Loucy (cell line): ENCODE measurements around the gene LILRA5.
A peak's percentile ranks its signal among the peaks of the same experiment; 100 is the strongest.

Experiments
- H2AFZ ChIP-seq: fragments of 200-600 bp; sonication (generic); 2 replicates; pipeline ENCODE4 v1.6.0; 2016; ENCODE audit warnings: antibody characterized with exemption, mild to moderate bottlenecking, low read length, moderate library complexity
- H3F3A ChIP-seq: fragments of 200-600 bp; 2 replicates; pipeline ENCODE4 v1.6.0; 2016; ENCODE audit warnings: antibody characterized with exemption, low read depth, mild to moderate bottlenecking
- H3K27me3 ChIP-seq: fragments of 200-600 bp; sonication (generic); 2 replicates; pipeline ENCODE4 v1.6.1; 2014; ENCODE audit warnings: low read length, mild to moderate bottlenecking; ENCODE audit not compliant: insufficient read depth, poor library complexity, severe bottlenecking
- H3K36me3 ChIP-seq: fragments of 200-600 bp; sonication (generic); 2 replicates; pipeline ENCODE4 v1.6.1; 2016; ENCODE audit warnings: low read length; ENCODE audit not compliant: insufficient read depth
- H3K4me1 ChIP-seq: fragments of 200-600 bp; sonication (generic); 2 replicates; pipeline ENCODE4 v1.5.1; 2014; ENCODE audit warnings: low read length, mild to moderate bottlenecking; ENCODE audit not compliant: insufficient read depth, poor library complexity, severe bottlenecking
- H3K4me2 ChIP-seq: fragments of 200-600 bp; sonication (generic); 2 replicates; pipeline ENCODE4 v1.6.0; 2014; ENCODE audit warnings: antibody characterized with exemption, low read length, low read depth, mild to moderate bottlenecking; ENCODE audit not compliant: poor library complexity, severe bottlenecking
- H3K4me3 ChIP-seq: fragments of 200-600 bp; sonication (generic); 2 replicates; pipeline ENCODE4 v1.5.1; 2014; ENCODE audit warnings: low read length, mild to moderate bottlenecking, mixed read lengths; ENCODE audit not compliant: poor library complexity, severe bottlenecking
- H3K79me2 ChIP-seq: fragments of 200-600 bp; sonication (generic); 2 replicates; pipeline ENCODE4 v1.6.1; 2014; ENCODE audit warnings: low read length; ENCODE audit not compliant: insufficient read depth
- H3K9ac ChIP-seq: fragments of 200-600 bp; sonication (generic); 2 replicates; pipeline ENCODE4 v1.6.0; 2014; ENCODE audit warnings: mild to moderate bottlenecking, low read depth, low read length, moderate library complexity; ENCODE audit not compliant: poor library complexity, severe bottlenecking
- H3K9me2 ChIP-seq: fragments of 200-600 bp; sonication (generic); replicated peaks from 2 replicates; pipeline ENCODE4 v1.6.1; 2016; ENCODE audit warnings: low read depth, low read length, mixed read lengths
- H3K9me3 ChIP-seq: fragments of 200-600 bp; sonication (generic); 2 replicates; pipeline ENCODE4 v1.6.1; 2014; ENCODE audit warnings: mild to moderate bottlenecking, antibody characterized with exemption, low read length, low read depth; ENCODE audit not compliant: insufficient read depth
- H4K20me1 ChIP-seq: fragments of 200-600 bp; sonication (generic); 2 replicates; pipeline ENCODE4 v1.6.0; 2014; ENCODE audit warnings: antibody characterized with exemption, low read length, mild to moderate bottlenecking; ENCODE audit not compliant: insufficient read depth, poor library complexity, severe bottlenecking
- CTCF ChIP-seq: fragments of 200-600 bp; sonication (generic); conservative IDR thresholded peaks from 2 replicates; pipeline ENCODE4 v1.5.1; 2014; ENCODE audit warnings: mild to moderate bottlenecking, antibody characterized with exemption, low read length
- EZH2phosphoT487 ChIP-seq: fragments of 200-600 bp; IDR thresholded peaks from 2 replicates; pipeline ENCODE4 v1.6.1; 2018; ENCODE audit warnings: antibody characterized with exemption, mild to moderate bottlenecking, moderate library complexity, borderline replicate concordance

Gene LILRA5

GRCh38 chr19:54299126-54299498, 13.9 kb downstream of the LILRA5 start:
- Histone ChIP-seq H3K4me1 (peaks cover 1% of the 10 kb centered on the region), H3K4me2 (no peak overlapping the region), H3K9me3 (no peaks in the 10 kb centered on the region), H3K27me3 (no peaks in the 10 kb centered on the region), H2AFZ (no peak overlapping the region), H3K4me3 (no peak overlapping the region), H3F3A (no peaks in the 10 kb centered on the region), H3K79me2 (no peaks in the 10 kb centered on the region), H3K9ac (no peak overlapping the region), H3K9me2 (no peaks in the 10 kb centered on the region), H3K36me3 (no peaks in the 10 kb centered on the region), H4K20me1 (no peaks in the 10 kb centered on the region)
- TF ChIP-seq CTCF: no peak
- no peak for TF ChIP-seq EZH2phosphoT487

GRCh38 chr19:54298357-54299125, 14.4 kb downstream of the LILRA5 start:
- Histone ChIP-seq H3K79me2 (no peaks in the 10 kb centered on the region), H2AFZ (no peak overlapping the region), H3K36me3 (no peaks in the 10 kb centered on the region), H4K20me1 (no peaks in the 10 kb centered on the region), H3K27me3 (no peaks in the 10 kb centered on the region), H3F3A (no peaks in the 10 kb centered on the region), H3K9ac (no peak overlapping the region), H3K9me2 (no peaks in the 10 kb centered on the region), H3K9me3 (no peaks in the 10 kb centered on the region), H3K4me1 (no peaks in the 10 kb centered on the region), H3K4me2 (no peak overlapping the region), H3K4me3 (no peak overlapping the region)
- TF ChIP-seq CTCF (no peak), EZH2phosphoT487 (no peak)

GRCh38 chr19:54297759-54298305, 15.1 kb downstream of the LILRA5 start:
- TF ChIP-seq EZH2phosphoT487 (no peak), CTCF (peak; percentile 61)
- H2AFZ ChIP-seq: no peak overlapping the region
- no peaks in the 10 kb centered on the region for H3K79me2 ChIP-seq
- H3K4me2 ChIP-seq: no peak overlapping the region
- no peaks in the 10 kb centered on the region for H4K20me1 ChIP-seq
- H3K9me3 ChIP-seq: no peaks in the 10 kb centered on the region
- no peaks in the 10 kb centered on the region for H3K27me3 ChIP-seq
- no peaks in the 10 kb centered on the region for H3K4me1 ChIP-seq
- no peak overlapping the region for H3K9ac ChIP-seq
- H3K9me2 ChIP-seq: no peaks in the 10 kb centered on the region
- H3K4me3 ChIP-seq: no peak overlapping the region
- H3F3A ChIP-seq: no peaks in the 10 kb centered on the region
- H3K36me3 ChIP-seq: no peaks in the 10 kb centered on the region
